ENCODE measurements around the gene GLCE.

GRCh38 chr15:69275074-69275670, 114.7 kb downstream of the GLCE start:
- no peak for TF ChIP-seq CTCF (conservative IDR thresholded peaks at IDR 0.05 in 1 of 2, IDR thresholded peaks at IDR 0.05 in 1 of 2; ENCODE audit: low read depth in 1 of 2, low read length in 2 of 2)
- no peak for TF ChIP-seq EZH2 (IDR thresholded peaks at IDR 0.05; ENCODE audit: low read length, missing control alignments)

Measured in fibroblast of lung (primary cell).